HFFc6 (cell line): ENCODE data around the gene TXNDC15. TPM values are rescaled to one million over a fixed set of nuclear protein-coding genes. Genes with fewer than 3 reads are reported as not detected.
A peak's percentile ranks its signal among the peaks of the same experiment; 100 is the strongest.
"Not testable (repeated sequence)": the region's sequence is repeated elsewhere in the genome, so short reads cannot be mapped to it uniquely, and the experiment has no call there.

Experiments
- DNase-seq: peaks from one replicate; pipeline ENCODE4 v3.0.0-alpha.2; 2018
- H3K27ac Mint-ChIP-seq: 2 replicates; pipeline ENCODE4 v1.8.0; 2020; ENCODE audit warnings: mild to moderate bottlenecking, mixed read lengths
- H3K27me3 Mint-ChIP-seq: 2 replicates; pipeline ENCODE4 v1.8.0; 2021; ENCODE audit warnings: mild to moderate bottlenecking, moderate library complexity, mixed read lengths; ENCODE audit not compliant: insufficient read depth
- H3K36me3 Mint-ChIP-seq: 2 replicates; pipeline ENCODE4 v1.8.0; 2021; ENCODE audit warnings: low read depth, mixed read lengths
- H3K4me1 Mint-ChIP-seq: 2 replicates; pipeline ENCODE4 v1.8.0; 2020; ENCODE audit warnings: low read depth, mixed read lengths
- H3K4me3 Mint-ChIP-seq: 2 replicates; pipeline ENCODE4 v1.8.0; 2020; ENCODE audit warnings: mild to moderate bottlenecking, moderate library complexity, mixed read lengths
- H3K9me3 Mint-ChIP-seq: 2 replicates; pipeline ENCODE4 v1.8.0; 2020; ENCODE audit warnings: mild to moderate bottlenecking, mixed read lengths
- total RNA-seq, 6 experiments: library from RNA; stranded (reverse); fragmentation: NEBNext Ultra II Directional; extraction: Animal tissue kit (Norgen Biotek cat#: 25700); gene quantifications; 2 replicates in 1 of 6; 3 replicates in 5 of 6; pipeline ENCODE4 v1.2.3, GENCODE V29; 2021
- TF ChIP-seq, protein P1 (sequence below): fragments of 200-600 bp; sonication (generic); IDR thresholded peaks from 2 replicates; pipeline ENCODE4 v1.5.0; 2021; ENCODE audit warnings: antibody characterized with exemption, mild to moderate bottlenecking

The TXNDC15 gene
- total RNA-seq, 6 experiments from 2014 or later = 106 to 127 (median 125) TPM

DNA sequence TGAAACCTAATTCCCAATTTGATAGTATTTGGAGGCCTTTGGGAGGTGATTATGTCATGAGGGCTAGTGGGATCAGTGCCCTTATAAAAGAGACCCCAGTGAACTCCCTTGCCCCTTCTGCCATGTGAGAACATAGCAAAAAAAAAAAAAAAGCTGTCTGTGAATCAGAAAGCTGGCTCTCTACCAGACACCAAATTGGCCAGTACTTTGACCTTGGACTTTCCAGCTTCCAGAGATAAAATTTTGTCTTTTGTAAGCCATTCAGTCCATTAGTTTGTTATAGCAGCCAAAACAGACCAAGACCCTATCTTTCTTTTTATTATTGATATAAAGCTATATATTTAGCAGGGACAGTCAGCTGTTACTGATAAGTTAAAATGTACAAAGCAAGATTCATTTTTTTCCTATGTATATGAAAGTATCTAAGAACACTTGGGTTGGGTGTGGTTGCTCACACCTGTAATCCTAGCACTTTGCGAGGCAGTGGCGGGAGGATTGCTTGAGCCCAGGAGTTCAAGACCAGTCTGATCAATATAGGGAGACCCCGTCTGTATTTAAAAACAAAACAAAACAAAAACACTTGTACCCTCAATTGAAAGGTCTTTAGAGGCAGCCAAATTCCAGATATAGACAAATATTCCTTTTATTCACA is 36.5 kb upstream of the TXNDC15 start:
- peaks cover 35% of the 10 kb centered on the region for H3K4me1 Mint-ChIP-seq
- H3K36me3 Mint-ChIP-seq = peaks cover 13% of the 10 kb centered on the region
- no peak for DNase-seq
- H3K4me3 Mint-ChIP-seq = no peak overlapping the region
- TF ChIP-seq, protein P1, sequence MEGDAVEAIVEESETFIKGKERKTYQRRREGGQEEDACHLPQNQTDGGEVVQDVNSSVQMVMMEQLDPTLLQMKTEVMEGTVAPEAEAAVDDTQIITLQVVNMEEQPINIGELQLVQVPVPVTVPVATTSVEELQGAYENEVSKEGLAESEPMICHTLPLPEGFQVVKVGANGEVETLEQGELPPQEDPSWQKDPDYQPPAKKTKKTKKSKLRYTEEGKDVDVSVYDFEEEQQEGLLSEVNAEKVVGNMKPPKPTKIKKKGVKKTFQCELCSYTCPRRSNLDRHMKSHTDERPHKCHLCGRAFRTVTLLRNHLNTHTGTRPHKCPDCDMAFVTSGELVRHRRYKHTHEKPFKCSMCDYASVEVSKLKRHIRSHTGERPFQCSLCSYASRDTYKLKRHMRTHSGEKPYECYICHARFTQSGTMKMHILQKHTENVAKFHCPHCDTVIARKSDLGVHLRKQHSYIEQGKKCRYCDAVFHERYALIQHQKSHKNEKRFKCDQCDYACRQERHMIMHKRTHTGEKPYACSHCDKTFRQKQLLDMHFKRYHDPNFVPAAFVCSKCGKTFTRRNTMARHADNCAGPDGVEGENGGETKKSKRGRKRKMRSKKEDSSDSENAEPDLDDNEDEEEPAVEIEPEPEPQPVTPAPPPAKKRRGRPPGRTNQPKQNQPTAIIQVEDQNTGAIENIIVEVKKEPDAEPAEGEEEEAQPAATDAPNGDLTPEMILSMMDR = no peak
- H3K27me3 Mint-ChIP-seq = peaks cover 2% of the 10 kb centered on the region
- H3K27ac Mint-ChIP-seq = no peak overlapping the region
- no peaks in the 10 kb centered on the region for H3K9me3 Mint-ChIP-seq

DNA sequence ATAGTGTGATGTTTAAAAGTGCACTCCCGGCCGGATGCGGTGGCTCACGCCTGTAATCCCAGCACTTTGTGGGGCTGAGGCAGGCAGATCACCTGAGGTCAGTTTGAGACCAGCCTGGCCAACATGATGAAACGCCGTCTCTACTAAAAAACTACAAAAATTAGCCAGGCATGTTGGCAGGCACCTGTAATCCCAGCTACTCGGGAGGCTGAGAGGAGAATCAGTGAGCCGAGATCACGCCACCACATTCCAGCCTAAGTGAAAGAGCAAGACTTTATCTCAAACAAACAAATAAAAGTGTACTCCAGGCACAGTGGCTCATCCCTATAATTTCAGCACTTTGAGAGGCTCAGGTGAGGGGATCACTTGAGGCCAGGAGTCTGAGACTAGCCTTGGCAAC is 35.8 kb upstream of the TXNDC15 start:
- Mint-ChIP-seq H3K36me3 (peaks cover 13% of the 10 kb centered on the region), H3K4me1 (peaks cover 39% of the 10 kb centered on the region)
- H3K9me3 Mint-ChIP-seq, DNase-seq, H3K4me3 Mint-ChIP-seq, H3K27me3 Mint-ChIP-seq, H3K27ac Mint-ChIP-seq: not testable (repeated sequence)

DNA sequence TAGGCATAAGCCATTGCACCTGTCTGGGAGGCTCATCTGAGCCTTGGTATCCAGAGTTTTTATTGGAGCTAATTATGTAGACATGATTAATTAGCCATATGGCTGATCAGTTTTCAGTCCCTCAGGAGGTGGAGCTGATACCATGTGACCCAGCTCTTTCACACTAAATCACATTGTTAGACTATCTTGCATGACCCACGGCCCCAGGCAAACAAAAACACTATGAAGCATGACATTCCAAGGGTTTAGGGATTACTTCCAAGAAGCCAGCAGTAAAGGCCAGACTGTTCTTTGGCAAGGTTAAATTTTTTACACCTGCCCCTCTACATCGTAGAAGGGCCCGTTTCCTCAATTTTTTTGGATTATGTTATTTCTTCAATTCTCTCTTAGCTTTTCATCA is 33.4 kb upstream of the TXNDC15 start:
- Mint-ChIP-seq H3K9me3 (no peaks in the 10 kb centered on the region), H3K36me3 (peaks cover 19% of the 10 kb centered on the region), H3K4me3 (no peak overlapping the region), H3K27me3 (peaks cover 2% of the 10 kb centered on the region), H3K4me1 (peaks cover 49% of the 10 kb centered on the region), H3K27ac (peak overlapping the region; percentile 45; the same call in 1 of the 2 replicates)
- peak; percentile 9 for DNase-seq
- TF ChIP-seq, protein P1 = no peak

DNA sequence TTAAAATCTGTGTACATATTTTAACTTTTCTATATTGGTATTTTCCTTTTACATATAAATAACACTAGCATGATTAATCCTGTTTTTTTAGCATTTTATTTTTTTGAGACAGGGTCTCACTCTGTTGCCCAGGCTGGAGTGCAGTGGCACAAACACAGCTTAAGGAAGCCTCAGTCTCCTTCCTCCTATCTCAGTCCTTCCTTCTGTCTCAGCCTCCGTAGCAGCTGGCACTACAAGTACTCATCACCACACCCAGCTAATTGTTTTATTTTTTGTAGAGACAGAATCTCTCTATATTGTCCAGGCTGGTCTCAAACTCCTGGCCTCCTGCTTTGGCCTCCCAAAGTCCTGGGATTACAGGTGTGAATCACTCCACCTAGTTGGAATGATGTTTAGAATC is 29.9 kb upstream of the TXNDC15 start:
- no peaks in the 10 kb centered on the region for H3K9me3 Mint-ChIP-seq
- peaks cover 31% of the 10 kb centered on the region for H3K36me3 Mint-ChIP-seq
- no peak for DNase-seq
- peaks cover 47% of the 10 kb centered on the region for H3K4me1 Mint-ChIP-seq
- TF ChIP-seq, protein P1 = no peak
- peaks cover 3% of the 10 kb centered on the region for H3K27me3 Mint-ChIP-seq
- peak overlapping the region; percentile 98 for H3K27ac Mint-ChIP-seq
- no peak overlapping the region for H3K4me3 Mint-ChIP-seq

DNA sequence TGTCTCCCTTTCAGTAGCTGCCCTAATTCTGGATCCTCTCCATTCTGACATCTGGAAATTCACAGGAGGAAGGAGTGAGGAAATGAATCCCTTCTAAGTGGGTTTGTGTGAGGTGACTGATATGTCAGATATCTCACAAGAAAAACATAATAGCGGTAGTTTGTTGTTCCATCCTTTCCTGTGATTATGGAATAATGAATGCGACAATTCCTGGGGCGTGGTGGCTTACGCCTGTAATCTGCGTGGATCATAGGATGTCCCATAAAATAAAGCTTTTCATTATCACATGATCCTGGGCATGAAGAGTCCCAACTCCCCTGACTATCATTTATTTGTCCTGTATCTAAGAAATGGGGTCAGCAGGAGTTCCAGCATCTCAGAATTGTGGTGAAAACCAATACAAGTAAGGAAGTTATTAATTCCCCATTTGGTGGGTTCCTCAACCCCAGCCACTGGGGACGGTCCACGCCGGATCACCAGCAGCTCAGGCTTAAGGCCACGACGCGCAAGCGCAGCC is 28.8 kb upstream of the TXNDC15 start:
- TF ChIP-seq, protein P1 = no peak
- peaks cover 25% of the 10 kb centered on the region for H3K36me3 Mint-ChIP-seq
- peak overlapping the region; percentile 98 for H3K27ac Mint-ChIP-seq
- H3K4me3 Mint-ChIP-seq = peak overlapping the region; percentile 97
- no peaks in the 10 kb centered on the region for H3K9me3 Mint-ChIP-seq
- peak; percentile 49 for DNase-seq
- H3K4me1 Mint-ChIP-seq = peaks cover 56% of the 10 kb centered on the region
- H3K27me3 Mint-ChIP-seq = peaks cover 3% of the 10 kb centered on the region

- TF ChIP-seq, protein P1 = no peak
- H3K4me1 Mint-ChIP-seq = peaks cover 56% of the 10 kb centered on the region
- H3K27me3 Mint-ChIP-seq = peaks cover 3% of the 10 kb centered on the region
- no peaks in the 10 kb centered on the region for H3K9me3 Mint-ChIP-seq
- peak within 1 kb of the TSS; percentile 97 for H3K4me3 Mint-ChIP-seq
- peak within 1 kb of the TSS; percentile 98 for H3K27ac Mint-ChIP-seq
- peaks cover 20% of the 10 kb centered on the region for H3K36me3 Mint-ChIP-seq
- peak; percentile 93 for DNase-seq
These were observed 28.1 kb upstream of the TXNDC15 start, which contains the start of gene C5orf24 for GRCh38 chr5:134845852-134846640. C5orf24 (plus strand) TSS chr5:134845968; CDS start chr5:134854901, 8,933 bp downstream.
